Lower leg skin (tissue), 4 donors: ENCODE measurements around the gene SASH3. TPM values are rescaled to one million over a fixed set of nuclear protein-coding genes. Genes with fewer than 3 reads are reported as not detected.

Experiments used
- DNase-seq, 2 donors: peaks; one replicate each; pipeline ENCODE4 v3.0.0-alpha.2; 2019; ENCODE audit warnings: low spot score in 2 of 2
- H3K4me3 ChIP-seq: fragments of 200-600 bp; sonication (generic); 2 replicates; pipeline ENCODE4 v1.5.1; 2017; ENCODE audit warnings: mild to moderate bottlenecking, low read depth; ENCODE audit not compliant: poor library complexity, severe bottlenecking
- POLR2A ChIP-seq, 2 donors: fragments of 450-650 bp; IDR thresholded peaks; one replicate each; pipeline ENCODE4 v1.6.1; 2016 to 2017; ENCODE audit warnings: antibody characterized with exemption in 2 of 2, mild to moderate bottlenecking in 1 of 2, moderate library complexity in 1 of 2
- WGBS, 2 donors: methylation state at CpG; one replicate each; pipeline ENCODE4 v1.1.5; 2018; 5-methylcytosine and 5-hydroxymethylcytosine counted together
- intact Hi-C: fragments of 100-400 bp; cut with DNase I; formaldehyde crosslinking; loops from one replicate; pipeline ENCODE4 v1.15.0; 2023; ENCODE audit warnings: low total_unique reads
- total RNA-seq, 4 donors: library from RNA; depleted of rRNA; stranded (reverse); fragments of >200 nt; gene quantifications; one replicate each; pipeline ENCODE4 v1.1.0, GENCODE V29; 2016
- TF ChIP-seq, protein P1 (sequence below), 3 donors: fragments of 450-650 bp; IDR thresholded peaks; one replicate each; pipeline ENCODE4 v1.5.1; 2016; ENCODE audit warnings: antibody characterized with exemption in 3 of 3, mild to moderate bottlenecking in 3 of 3, moderate library complexity in 2 of 3

SASH3 gene
- total RNA-seq, 4 donors from 2014 or later: 0.25 to 3.4 (median 1.6) TPM

DNA sequence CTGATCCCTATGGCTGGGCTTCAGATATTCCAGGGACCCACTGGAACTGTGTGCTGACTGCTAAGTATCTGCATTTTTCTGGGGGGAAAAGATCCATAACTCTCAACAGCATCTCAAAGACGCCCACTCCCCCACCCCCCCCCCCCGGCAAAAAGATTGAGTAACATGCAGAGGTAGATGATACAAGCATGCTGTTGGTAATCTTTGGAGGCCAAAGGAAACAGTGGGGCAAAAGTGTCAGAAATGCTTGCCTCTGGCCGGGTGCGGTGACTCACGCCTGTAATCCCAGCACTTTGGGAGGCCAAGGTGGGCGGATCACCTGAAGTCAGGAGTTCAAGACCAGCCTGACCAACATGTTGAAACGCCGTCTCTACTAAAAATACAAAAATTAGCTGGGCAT, 28.8 kb upstream of the SASH3 start:
- no peak for TF ChIP-seq POLR2A (IDR thresholded peaks at IDR 0.05)
- TF ChIP-seq, protein P1, sequence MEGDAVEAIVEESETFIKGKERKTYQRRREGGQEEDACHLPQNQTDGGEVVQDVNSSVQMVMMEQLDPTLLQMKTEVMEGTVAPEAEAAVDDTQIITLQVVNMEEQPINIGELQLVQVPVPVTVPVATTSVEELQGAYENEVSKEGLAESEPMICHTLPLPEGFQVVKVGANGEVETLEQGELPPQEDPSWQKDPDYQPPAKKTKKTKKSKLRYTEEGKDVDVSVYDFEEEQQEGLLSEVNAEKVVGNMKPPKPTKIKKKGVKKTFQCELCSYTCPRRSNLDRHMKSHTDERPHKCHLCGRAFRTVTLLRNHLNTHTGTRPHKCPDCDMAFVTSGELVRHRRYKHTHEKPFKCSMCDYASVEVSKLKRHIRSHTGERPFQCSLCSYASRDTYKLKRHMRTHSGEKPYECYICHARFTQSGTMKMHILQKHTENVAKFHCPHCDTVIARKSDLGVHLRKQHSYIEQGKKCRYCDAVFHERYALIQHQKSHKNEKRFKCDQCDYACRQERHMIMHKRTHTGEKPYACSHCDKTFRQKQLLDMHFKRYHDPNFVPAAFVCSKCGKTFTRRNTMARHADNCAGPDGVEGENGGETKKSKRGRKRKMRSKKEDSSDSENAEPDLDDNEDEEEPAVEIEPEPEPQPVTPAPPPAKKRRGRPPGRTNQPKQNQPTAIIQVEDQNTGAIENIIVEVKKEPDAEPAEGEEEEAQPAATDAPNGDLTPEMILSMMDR (IDR thresholded peaks at IDR 0.05): no peak
- 84 to 93% methylated on average over 6 to 8 of the region's 8 CpGs for WGBS, 2 donors
- no peak for DNase-seq
- intact Hi-C loops: no loop called here
- H3K4me3 ChIP-seq: no peak overlapping the region

DNA sequence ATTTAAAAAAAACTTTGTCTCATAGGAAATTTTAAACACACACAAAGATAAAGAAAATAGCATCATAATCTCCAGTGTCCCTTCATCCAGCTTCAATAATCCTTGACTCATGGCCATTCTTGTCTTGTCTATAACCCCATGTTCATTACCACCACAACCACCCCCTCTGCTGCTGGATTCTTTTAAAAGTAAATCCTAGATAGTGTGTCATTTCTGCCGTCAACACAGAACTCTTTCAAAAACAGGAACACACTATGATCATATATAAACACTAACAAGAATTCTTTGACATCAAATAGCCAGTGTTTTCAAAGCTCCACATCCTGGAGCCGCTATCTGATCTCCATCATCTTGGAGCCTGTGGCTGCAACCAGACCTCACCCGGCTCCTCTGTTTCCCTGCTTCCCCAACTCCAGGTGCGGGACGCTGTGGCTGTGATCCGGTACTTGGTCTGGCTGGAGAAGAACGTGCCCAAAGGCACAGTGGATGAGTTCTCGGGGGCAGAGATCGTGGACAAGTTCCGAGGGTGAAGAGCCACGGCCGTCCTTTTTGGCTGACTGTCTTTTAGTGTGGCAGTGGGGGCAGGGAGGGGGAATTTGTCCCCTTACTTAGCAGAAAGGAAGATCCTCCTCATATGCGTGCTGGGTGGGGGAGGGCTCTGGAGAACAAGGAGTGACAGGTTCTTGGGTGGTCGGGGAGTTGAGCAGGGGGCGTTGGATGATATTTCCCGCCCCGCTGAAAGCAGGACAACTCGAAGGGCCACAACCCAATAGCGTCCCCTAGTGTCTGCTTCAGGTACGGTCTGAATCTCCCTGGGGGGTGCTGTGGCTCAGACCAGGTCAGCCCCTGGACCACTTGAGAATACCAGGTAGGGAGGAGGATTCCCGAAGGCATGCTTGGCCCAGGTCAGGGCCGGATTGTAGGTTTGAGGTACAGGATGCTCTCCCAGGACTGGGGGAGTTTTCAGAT, 25.4 kb upstream of the SASH3 start:
- TF ChIP-seq POLR2A (IDR thresholded peaks at IDR 0.05): no peak
- TF ChIP-seq, protein P1 (IDR thresholded peaks at IDR 0.05): no peak
- DNase-seq: no peak
- no peak overlapping the region for H3K4me3 ChIP-seq
- WGBS, 2 donors: 61 to 78% methylated on average over 19 to 22 of the region's 22 CpGs
- intact Hi-C loops: no loop called here

DNA sequence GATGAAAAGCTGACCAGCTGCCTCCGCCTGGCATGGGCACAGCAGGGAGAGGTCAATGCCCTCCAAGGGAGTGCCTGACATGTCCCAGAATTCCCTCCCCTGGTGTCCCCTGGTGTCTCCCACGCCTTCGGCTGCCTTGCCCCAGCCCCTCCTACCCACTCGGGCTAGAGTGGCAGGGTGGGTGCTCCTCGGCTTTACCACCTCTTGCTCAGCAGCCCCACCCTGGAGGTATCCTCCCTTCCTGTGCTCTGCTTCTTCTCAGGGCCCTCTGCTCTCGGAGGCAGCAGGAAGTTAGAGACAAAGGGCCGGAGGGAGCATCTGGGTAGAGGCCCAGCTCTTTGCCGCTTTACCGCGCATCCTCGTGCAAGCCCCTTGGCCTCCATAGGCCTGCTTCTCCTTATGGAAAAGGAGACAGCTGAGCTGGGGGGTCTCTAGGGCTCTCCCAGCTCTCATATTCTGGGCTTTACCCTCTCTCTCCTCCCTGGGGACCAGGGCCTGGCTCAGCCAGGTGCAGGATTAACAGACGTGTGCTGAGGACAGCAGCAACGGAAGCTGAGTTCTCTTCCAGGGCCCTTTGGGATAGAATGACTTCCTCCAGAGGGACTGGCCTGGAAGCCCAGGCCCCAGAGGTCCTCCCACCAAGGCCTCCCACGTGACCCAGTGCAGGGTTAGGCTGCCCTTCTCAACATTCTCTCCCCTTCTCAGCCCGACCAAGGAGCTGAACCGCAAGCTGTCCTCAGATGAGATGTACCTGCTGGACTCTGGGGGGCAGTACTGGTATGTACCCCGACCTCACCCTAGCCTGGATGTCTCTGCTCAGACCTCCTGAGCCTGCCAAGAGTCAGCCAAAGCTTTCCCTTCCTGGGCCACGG, 23.7 kb upstream of the SASH3 start:
- WGBS, 2 donors: 73 to 78% methylated on average over 14 to 18 of the region's 18 CpGs
- TF ChIP-seq, protein P1 (IDR thresholded peaks at IDR 0.05): no peak
- TF ChIP-seq POLR2A (IDR thresholded peaks at IDR 0.05): no peak
- no peak overlapping the region for H3K4me3 ChIP-seq
- DNase-seq: no peak
- intact Hi-C loops: no loop called here

DNA sequence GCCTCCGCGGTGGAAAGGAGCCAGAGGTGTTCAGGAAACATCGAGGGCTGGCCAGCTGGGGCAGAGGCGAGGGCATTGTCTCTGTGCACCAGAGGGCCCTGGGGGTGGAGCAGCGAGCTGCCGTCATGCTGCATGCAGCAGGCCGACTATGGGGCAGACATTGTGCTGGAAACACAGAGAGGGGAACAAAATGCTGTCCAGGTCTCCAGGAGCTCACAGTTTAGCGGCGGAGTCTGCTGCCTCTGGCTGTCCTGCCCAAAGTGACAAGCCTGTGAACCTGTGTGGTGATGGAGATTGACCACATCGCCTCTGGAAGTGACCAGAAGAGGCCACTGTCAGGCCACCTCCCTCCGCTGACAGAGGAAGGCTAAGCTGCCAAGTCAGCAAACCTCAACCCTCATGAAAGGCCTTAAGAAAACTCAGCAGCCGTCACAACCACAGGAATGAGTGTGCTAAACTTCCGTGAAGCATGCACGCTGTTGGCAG, 20.1 kb upstream of the SASH3 start:
- WGBS, 2 donors: 42 to 58% methylated on average over 8 to 14 of the region's 14 CpGs
- TF ChIP-seq POLR2A (IDR thresholded peaks at IDR 0.05): no peak
- TF ChIP-seq, protein P1 (IDR thresholded peaks at IDR 0.05): no peak
- intact Hi-C loops: no loop called here
- no peak overlapping the region for H3K4me3 ChIP-seq
- DNase-seq: peak in 1 of 2 donors; percentile 26

DNA sequence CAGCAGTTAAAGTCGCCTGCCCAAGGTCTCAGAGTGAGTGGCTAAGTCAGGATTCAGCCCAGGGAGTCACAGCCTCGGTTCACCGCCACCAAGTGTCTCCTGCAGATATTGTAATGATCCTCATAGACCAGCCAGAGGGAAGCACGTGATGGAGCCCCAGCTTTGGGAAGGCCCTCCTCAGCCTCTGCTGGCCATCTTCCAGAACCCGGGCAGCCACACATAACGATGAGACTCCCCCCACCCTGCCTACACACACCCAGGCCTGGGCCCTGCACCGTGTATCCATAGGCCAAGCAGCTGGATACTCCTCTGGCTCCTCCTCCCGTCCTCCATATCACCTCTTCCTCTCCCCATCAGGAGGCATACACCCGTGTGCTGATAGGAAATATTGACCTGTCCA, 19.6 kb upstream of the SASH3 start:
- TF ChIP-seq POLR2A (IDR thresholded peaks at IDR 0.05): no peak
- TF ChIP-seq, protein P1 (IDR thresholded peaks at IDR 0.05): no peak
- DNase-seq: no peak
- 67 to 90% methylated on average over 5 to 9 of the region's 9 CpGs for WGBS, 2 donors
- H3K4me3 ChIP-seq: no peak overlapping the region
- intact Hi-C loops: no loop called here
